GM12892 (cell line): ENCODE measurements around the gene COPZ1.

ENCODE experiments used
- POLR2A ChIP-seq: IDR thresholded peaks from 2 replicates; pipeline ENCODE4 v1.6.1; 2011; ENCODE audit warnings: low read depth, low read length, control low read depth
- POLR2AphosphoS5 ChIP-seq: IDR thresholded peaks from 2 replicates; pipeline ENCODE4 v1.6.1; 2011; ENCODE audit warnings: low read depth, low read length, control low read depth
- TAF1 ChIP-seq: IDR thresholded peaks from 2 replicates; pipeline ENCODE4 v1.6.1; 2011; ENCODE audit warnings: low read depth, mild to moderate bottlenecking, control low read depth, low read length, borderline replicate concordance

- no peak for TF ChIP-seq POLR2A
- no peak for TF ChIP-seq TAF1
- TF ChIP-seq POLR2AphosphoS5 = no peak
Observed at GRCh38 chr12:54279227-54279631, 45.7 kb upstream of the COPZ1 start.
